GM19043 (cell line): ENCODE data around the gene CAPN9.
A peak's percentile ranks its signal among the peaks of the same experiment; 100 is the strongest.
"Not testable (repeated sequence)": the region's sequence is repeated elsewhere in the genome, so short reads cannot be mapped to it uniquely, and the experiment has no call there.

Experiments
- ATAC-seq: cut with Tn5 transposase; IDR thresholded peaks from one replicate; pipeline ENCODE4 v1.9.1; 2021; ENCODE audit warnings: low read depth; ENCODE audit not compliant: unreplicated experiment

Gene CAPN9

DNA sequence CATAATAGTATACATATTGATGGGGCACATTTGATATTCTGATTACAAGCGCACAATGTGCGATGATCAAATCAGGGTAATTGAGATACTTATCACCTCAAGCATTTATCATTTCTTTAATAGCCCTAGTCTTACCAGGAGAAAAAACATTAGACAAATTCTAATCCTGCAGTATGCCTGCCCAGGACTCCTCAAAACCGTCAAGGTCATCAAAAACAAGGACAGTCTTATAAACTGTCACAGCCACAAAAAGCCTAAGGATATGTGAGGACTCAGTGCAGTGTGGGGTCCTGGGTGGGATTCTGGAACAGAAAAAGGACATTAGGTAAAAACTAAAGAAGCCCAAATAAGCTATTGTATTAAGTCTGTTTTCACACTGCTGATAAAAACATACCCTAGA, 19.1 kb downstream of the CAPN9 start:
- ATAC-seq = no peak

DNA sequence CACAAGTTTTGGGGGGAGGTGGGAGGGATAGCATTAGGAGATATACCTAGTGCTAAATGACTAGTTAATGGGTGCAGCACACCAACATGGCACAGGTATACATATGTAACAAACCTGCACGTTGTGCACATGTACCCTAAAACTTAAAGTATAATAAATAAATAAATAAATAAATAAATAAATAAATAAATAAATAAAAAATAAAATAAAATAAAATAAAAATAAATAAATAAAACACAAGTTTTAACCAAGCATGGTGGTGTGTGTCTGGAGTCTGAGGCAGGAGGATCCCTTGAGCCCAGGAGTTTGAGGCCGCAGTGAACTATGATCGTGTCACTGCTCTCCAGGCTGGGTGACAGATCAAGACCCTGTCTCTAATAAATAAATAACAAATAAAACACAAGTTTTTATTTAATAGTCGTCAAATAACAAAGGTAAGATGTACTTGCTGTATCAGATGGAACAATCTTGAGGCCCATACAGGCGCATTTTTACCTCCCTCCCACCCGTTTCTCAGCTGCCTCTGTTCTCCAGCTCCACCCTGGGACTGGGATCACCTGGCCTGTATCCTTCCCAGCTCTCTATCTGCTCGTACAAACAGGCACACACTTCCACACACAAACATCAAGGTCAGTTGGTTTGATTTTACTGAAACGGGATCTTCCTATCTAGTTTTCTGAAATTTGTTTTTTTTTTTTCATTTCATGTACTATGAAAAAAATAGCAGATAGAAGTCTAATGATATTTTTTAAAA, 20.8 kb downstream of the CAPN9 start:
- not testable (repeated sequence) for ATAC-seq

DNA sequence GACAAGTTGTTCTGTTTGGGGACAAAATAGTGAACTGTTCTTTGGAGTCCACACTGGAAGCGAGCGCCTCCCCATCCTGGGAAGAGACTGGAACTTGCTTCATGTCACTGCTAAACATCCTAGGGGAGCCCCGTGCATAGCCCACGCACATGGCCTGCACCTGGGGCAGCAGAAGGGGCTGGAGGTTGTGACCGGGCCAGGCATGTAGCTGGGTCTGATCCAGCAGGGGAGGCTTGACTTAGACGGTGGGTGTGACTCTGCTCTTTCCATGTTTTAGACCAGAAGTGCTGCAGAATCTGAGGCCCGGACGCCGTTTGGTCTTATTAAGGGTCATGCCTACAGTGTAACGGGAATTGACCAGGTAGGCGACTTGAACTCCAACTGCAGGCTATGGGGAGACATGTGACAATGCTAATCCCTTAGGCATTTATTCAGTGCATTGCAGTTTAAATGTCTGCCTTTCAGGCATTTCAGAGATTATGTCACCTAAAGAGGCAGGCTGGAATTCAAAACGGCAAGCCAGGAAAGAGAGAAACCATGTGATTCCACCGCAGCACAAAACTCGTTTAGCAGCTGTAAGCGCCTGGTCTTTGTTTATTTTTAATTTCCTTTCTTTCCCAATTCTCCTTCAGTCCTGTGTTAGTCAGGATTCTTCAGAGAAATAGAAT, 21.8 kb downstream of the CAPN9 start:
- ATAC-seq = no peak

DNA sequence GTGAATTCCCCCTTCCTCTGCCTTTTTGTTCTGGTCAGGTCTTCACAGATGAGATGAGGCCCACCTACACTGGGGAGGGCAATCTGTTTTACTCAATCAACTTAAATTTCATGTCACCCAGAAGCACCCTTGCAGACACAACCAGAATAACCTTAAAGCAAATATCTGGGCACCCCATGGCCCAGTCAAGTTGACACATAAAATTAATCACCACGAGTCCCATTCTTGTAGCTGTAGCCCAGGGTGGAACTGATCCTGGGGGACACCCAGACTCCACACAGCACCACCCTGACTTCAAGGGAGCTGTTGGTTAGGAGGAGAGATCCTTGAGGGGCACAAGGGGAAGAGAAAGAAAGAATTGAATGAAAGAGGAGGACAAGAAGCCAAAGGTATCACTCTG, 23.1 kb downstream of the CAPN9 start:
- no peak for ATAC-seq

DNA sequence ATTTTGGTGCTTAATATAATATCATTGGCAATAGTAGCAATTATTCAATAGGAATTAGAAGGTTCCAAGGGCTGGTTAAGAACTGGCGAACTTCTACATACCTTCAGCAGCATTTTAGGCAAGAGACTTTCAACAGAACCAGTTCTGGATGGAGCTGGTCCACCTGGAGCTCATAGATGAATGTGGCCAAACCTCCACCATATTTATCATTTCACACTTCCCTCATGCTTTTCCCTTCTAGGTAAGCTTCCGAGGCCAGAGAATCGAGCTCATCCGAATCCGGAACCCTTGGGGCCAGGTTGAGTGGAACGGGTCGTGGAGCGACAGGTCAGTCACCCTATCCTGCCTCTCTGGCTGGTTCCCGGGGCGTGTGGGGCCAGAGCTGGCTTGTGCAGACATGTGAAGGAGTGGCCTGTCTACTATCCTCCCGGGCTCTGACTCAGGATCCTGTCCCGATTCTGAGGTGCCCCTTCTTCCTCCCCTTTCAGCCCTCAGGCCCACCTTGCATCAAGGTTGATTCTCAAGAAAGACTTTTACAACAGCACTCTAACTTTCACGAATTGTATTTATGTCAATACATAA, 24.7 kb downstream of the CAPN9 start:
- no peak for ATAC-seq

DNA sequence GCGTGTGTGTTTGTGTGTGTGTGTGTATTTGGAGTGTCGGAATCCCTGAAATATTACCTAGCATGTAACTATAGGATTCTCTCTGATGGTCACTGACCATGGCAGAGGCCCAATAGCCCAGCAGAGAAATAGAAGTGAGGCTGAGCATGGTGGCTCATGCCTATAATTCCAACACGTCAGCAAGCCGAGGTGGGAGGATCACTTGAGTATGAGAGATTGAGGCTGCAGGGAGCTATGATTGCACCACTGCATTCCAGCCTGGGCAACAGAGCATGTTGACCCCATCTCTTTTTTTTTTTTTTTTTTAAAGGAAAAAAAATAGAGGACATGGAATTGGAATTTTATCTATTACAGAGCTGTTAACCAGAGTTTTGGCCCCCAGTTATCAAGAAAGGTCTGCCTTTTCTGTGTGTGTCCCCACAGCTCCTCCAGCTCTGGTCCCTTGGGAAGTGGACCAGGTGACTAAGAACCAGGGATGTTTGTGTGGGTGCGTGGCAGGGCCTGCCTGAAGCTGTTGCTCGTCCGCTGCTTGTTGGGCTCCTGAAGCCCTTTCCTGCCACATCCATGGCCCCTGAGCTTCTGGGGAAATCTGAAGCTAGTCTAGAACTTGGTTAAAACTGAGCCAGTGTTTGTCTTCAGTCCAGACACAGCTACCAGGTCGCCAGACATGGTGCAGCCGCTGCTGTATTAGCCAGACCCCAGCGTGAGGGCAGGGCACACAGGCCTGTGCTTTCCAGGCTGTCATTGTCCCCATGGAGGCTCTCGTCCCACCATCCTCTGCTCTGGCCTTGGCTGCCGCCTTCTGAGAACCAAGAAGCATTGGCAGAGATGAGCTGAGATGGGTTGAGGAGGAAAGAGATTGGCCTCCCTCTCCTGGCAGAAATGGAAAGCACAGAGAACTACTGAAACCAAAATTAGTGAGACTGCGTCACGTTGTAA, 25.5 kb downstream of the CAPN9 start:
- no peak for ATAC-seq

DNA sequence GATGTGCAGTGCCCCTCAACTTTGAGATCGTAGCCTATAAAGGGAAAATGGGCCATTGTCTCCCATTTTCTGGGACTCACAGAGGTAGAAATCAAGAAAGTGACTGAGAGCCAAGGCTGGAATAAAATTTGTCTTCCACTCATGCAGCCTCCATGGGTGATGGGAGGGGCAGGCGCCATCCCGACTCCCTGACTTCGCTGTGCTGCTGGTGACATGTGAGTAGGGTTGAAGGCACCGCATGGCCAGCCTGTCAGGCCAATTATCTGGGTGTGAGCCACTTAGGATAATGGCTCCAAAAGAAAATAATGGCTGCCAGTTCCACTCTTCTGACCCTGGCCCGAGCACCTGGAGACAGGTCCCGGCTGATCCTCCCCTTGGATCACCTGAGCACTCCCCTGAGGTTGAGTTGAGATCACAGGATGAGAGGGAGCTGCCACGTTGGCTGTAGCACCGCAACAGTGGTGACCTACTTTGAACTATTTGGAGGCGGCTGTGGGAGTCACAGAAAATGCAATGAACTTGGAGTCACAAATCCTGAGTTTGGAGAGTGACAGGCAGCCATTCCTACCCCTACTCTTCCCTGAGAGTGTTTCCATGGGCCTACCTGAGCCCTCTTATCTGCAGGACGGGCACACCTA, 26.3 kb downstream of the CAPN9 start:
- no peak for ATAC-seq

DNA sequence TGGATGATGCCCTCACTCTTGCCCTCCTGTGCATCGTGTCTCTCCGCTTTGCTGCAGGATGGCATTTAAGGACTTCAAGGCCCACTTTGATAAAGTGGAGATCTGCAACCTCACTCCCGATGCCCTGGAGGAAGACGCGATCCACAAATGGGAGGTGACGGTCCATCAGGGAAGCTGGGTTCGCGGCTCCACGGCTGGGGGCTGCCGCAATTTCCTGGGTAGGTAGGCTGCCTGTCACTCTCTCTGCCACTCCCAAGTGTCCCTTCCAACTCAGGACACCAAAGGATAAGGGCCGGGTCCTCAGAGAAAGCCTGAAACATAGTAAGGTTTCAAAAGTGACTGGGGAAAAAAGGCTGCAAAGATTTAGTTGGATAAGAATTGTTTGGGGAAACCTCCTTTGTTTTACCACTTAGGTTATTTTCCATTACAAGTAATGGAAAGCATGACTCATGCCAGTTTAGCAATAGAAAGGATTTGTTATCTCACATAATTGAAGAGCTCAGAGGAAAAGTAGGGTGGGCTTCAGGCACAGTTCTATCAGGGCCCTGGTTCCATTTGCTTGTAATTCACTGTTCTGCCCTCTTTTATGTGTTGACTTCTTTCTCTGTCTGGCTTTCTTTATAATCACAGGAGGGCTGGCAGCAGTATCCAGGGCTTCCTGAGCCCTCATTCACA, 31.9 kb downstream of the CAPN9 start:
- ATAC-seq = no peak

DNA sequence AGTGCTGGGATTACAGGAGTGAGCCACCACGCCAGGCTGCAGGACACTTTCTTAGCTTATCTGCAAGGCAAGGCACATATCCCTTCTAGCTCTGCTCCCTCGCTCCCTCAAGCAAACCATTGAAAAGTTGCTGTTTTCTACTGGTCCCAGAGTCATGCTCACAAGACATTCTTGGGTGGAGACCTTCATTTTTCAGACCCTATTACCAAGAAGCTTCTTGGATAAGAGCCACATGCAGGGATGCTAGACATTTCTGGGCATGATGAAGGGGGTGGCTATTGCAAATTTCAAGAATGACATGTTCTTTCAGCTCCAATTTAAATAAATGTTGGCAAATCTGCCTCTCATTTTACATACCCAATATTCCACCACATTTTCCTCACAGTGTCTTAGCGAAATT, 33.9 kb downstream of the CAPN9 start:
- ATAC-seq = no peak

DNA sequence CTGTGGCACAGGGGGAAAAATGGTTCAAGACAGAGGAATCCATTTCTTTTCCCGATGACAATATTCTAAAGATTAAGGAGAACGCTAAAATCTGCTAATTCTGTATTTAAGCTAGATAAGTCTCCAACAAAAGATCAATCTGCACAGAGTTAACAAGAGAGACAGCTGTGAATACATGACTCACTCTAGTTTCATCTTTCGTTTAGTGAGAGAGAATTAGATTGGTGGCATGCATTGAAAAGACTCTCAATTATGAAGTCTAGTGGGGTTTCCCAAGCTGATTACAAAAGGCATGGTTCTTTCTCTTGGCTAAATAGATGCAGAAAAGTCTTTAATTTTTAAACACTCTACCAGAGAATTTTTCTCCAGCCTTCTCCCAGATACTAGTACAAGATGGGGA, 34.4 kb downstream of the CAPN9 start:
- ATAC-seq = peak; percentile 90

DNA sequence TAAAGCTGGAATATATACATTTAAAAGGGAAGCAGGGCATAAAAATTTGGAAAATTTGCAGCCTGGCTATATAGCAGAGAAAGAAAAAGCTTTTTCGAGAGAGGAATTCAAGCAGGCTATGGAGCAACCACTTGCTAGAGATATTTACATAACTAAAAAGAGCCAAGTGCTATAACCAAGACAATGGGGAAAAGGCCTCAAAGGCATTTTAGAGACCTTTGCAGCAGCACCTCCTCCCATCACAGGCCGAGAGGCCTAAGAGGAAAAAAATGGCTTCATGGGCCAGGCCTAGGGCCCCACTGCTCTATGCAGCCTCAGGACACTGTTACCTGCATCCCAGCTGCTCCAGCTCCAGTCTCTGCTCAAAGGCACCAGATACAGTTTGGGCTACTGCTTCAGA, 37.0 kb downstream of the CAPN9 start:
- no peak for ATAC-seq

DNA sequence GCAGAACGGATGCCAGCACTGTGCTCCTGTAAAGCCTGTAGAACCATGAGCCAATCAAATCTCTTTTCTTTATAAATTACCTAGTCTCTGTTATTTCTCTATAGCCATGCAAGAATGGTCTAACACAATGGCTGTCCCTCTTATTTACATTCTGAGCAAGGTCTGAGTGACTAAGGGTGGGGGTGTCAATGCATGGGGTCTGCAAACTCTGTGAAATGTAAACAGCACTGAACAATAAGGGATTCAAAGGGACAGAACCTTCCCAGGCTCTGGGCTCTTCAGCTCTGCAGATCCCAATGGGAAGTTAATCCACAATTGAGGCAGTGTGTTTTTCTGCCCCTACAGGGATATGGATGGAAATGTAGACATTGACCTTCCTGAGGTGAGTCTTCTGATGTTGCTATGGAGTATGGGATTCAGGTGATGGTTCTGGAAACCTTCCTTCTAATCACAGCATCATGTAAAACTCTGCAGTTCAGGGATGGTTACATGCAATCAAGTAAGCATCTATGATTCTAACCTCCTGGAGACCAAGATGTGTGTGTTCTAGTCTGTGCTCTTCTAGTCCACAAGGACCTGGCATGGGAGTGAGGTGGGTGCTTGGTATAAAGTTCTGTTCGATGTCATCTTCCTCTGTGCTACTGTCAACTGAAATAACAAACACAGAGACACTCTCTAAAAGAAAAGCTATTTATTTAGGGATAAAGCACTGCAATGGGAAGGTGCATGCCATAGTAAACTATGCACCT, 38.6 kb downstream of the CAPN9 start:
- ATAC-seq = no peak

DNA sequence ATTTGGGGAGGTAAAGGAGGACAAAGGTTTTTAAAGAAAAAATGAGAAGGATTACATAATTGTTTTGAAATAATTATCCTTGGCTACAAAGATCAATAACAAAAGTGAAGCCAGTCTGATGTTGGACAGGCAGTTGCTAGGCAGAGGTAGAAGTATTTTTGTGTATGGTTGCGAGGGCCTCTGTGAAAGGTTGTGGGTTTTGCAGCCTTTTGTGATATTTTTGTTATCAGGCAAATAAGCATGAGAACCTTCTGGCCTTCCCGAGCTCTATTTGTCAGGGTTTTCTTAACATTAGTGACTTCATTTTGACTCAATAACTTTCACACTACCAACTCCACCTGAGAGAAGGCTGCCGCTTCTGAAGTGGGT, 39.2 kb downstream of the CAPN9 start:
- no peak for ATAC-seq

DNA sequence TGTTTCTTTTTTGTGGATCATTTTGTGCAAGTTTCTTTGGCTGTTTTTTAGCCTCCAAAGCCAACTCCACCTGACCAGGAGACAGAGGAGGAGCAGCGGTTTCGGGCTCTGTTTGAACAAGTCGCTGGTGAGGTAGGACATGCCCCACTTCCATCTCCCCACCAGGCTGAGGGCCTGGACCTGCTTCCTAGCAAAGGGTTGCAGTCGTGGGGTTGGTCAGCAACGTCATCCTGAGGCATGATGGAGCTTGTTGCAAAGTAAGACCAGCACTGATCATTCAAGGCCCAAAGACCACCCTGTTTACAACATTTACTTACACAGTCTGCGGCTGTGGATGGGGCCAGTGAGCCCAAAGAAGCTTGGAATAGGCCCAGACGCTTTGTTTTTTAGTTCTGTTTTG, 40.3 kb downstream of the CAPN9 start:
- no peak for ATAC-seq

DNA sequence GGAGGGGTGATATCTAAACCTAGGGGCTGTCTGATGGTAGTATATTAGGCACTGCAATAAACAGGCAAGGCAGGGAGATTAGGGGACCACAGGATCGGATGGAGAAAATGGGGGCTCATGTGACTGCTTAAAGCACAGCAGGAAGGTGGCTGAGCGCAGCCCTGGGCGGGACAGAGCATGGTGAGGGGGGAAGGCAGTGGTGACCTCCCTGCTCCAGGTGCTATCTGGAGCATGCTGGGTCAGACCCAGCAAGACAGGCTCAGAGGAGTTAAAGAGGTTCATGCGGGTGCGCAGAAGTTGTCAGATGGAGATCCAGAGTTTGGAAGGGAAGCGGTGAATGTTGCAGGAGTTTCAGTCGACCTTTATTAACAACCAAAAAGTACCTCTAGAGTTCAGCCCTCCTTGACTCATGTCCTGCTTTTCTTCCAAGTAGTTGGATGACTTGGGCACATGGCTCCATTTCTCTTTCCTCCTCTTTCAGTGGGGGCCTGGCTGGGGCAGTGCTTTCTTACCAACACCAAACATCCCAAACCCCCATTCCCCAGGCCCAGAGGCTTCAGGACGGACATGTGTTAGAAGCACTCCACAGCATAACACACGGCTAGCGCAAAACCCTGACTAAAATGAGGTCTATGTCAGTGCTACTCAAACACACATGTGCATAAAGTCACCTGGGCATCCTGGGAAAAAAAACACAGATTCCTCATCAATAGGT, 41.5 kb downstream of the CAPN9 start:
- no peak for ATAC-seq

DNA sequence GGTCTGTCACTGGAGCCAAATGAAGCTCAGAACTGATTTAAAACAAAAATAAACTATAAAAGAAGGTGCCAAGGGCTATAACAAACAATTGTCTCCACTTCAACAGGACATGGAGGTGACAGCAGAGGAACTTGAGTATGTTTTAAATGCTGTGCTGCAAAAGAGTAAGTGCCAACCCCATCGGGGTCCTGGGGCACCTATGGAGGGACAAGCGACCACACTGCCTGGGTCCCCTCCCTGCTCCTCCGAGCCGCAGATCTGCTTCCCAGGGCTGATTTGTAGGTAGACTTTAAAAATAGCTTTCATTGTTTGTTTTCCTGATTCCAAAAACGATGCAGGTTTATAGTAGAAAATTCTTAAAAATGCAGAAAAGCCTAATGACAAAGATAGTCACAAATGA, 42.8 kb downstream of the CAPN9 start:
- no peak for ATAC-seq

DNA sequence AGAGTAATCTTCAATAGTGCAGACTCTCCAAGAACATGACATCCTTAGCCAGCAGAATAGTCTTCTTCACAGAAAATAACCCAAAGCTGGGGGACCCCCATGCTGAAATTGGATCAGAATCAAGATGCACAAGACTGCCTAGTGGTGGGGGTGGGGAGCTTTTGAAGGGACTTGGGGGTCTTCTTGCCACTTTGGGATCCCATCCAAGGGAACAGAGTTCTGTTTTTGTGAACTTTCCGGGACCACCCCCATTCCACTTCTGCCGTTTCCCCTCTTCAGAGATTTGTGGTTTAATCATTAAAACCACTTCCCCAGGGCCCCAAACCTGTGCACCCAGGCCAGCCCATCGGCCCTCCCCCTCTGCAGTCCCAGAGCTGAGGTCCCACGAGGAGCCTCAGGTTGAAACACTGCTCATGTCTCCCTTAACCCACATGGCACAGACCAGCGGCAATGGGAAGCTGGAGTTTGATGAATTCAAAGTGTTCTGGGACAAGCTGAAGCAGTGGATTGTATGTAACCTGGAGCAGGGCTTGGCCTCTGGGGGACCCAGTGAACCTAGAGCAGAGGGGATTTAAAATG, 44.9 kb downstream of the CAPN9 start:
- no peak for ATAC-seq

DNA sequence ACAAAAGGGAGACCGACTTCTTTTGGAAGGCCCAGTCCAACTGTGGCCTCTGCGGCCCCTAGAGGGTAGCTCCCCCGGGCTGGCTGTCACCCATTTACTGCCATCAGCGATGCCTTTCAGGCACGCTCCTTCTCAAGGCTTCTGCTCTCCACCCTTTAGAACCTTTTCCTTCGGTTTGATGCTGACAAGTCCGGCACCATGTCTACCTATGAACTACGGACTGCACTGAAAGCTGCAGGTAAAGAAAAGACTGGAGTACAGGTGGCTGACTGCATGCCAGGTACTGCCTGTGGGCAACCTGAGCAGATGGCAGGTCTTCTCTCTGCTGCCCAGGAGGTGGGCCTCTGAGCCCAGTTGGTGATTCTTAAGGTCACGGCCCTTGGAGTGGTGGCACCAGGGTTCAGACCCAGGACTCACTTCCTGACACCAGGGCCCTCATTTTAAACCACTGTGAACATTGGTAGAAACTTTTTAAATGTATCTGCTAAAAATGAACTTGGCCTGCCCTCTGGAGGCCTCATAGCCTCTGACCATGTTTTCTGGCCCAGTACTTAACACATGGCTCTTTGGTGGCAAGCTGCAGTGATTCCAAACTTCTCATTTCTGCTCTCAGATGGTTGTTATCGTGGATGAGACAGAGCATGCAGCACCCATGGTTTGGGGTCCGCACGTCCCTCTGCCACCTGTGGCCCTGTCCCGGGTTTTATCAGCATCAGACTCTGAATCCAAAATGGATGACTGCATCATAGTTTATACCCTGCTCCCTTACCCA, 45.7 kb downstream of the CAPN9 start:
- no peak for ATAC-seq
